ENCODE data around the gene ABTB2.

DNA sequence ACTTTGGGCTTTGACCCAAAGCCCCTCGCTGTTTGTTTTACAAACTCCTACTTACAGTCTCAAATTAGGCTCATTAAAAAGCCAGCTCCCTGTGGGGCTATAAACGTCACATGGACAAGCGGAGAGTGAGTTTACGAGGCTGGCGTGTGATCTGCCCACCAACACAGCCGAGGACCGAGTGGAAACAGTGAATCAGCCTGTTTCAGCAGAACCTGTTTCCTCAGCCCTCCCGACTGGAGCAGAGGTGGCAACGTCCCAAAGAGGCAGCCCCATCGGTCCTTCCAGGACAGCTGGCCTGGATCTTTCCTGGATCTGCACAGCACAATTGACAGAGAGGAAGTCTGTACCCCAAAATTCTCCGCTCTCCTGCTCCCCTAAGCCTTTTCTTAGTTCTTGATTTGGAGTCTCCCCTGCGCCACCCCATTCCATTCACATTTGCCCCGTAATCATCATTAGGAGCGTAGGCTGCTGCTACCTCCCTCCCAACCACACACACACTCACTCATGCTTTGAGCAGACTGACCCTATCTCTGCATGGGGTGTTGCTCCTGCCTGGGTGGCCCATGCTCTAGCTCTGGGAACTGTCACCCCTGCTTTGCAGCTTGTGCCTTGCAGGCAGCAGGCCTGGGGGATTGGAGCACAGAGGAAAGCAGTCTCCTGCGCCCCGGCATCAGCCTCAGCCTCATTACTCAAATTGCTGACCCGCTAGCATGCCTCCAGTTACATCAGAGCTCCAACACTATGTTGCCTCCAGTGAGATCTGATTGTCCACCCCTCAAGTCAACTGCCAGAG is 134.6 kb downstream of the ABTB2 start:
- no peak for TF ChIP-seq POLR2A (IDR thresholded peaks at IDR 0.05)
- TF ChIP-seq, protein P1, sequence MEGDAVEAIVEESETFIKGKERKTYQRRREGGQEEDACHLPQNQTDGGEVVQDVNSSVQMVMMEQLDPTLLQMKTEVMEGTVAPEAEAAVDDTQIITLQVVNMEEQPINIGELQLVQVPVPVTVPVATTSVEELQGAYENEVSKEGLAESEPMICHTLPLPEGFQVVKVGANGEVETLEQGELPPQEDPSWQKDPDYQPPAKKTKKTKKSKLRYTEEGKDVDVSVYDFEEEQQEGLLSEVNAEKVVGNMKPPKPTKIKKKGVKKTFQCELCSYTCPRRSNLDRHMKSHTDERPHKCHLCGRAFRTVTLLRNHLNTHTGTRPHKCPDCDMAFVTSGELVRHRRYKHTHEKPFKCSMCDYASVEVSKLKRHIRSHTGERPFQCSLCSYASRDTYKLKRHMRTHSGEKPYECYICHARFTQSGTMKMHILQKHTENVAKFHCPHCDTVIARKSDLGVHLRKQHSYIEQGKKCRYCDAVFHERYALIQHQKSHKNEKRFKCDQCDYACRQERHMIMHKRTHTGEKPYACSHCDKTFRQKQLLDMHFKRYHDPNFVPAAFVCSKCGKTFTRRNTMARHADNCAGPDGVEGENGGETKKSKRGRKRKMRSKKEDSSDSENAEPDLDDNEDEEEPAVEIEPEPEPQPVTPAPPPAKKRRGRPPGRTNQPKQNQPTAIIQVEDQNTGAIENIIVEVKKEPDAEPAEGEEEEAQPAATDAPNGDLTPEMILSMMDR (IDR thresholded peaks at IDR 0.05): no peak

Data from body of pancreas (tissue), 4 donors.